Cardiac fibroblast (primary cell): ENCODE results near the gene DNAJB5.

Source experiments
- DNase-seq, 2 donors: peaks; one replicate each; pipeline versions ENCODE4 v3.0.0 to v3.0.0-alpha.2; 2010; ENCODE audit warnings: low read depth in 2 of 2
- H3K4me3 ChIP-seq, 2 donors: replicated peaks in 1 of 2; 1 replicate in 1 of 2; 2 replicates in 1 of 2; pipeline ENCODE4 v1.5.1; 2011; ENCODE audit warnings: low read depth in 2 of 2, low read length in 2 of 2, mild to moderate bottlenecking in 2 of 2, moderate library complexity in 1 of 2
- CTCF ChIP-seq: IDR thresholded peaks from one replicate; pipeline ENCODE4 v1.5.1; 2011; ENCODE audit warnings: low read depth, mild to moderate bottlenecking, low read length, inconsistent platforms

Gene DNAJB5

GRCh38 chr9:34990908-34991606 lies 1.5 kb downstream of the DNAJB5 start:
- no peak overlapping the region for H3K4me3 ChIP-seq
- TF ChIP-seq CTCF: no peak
- DNase-seq: no peak

- peak in 1 of 2 donors; percentile 39 for DNase-seq
- no peak overlapping the region for H3K4me3 ChIP-seq
- TF ChIP-seq CTCF: peak; percentile 4
Observed at GRCh38 chr9:34991607-34992375, 2.2 kb downstream of the DNAJB5 start.

- peak; percentile 90 to 93 for DNase-seq
- no peak for TF ChIP-seq CTCF
- H3K4me3 ChIP-seq: no peak overlapping the region
Observed at GRCh38 chr9:34992376-34992951, 2.9 kb downstream of the DNAJB5 start.

- no peak overlapping the region for H3K4me3 ChIP-seq
- DNase-seq: peak; percentile 87 to 90
- no peak for TF ChIP-seq CTCF
Observed at GRCh38 chr9:34993502-34994259, 4.1 kb downstream of the DNAJB5 start.

- peak; percentile 62 to 65 for DNase-seq
- H3K4me3 ChIP-seq: no peak overlapping the region
- peak; percentile 73 for TF ChIP-seq CTCF
Observed at GRCh38 chr9:34994260-34994899, 4.8 kb downstream of the DNAJB5 start.
